Progenitor cell of endocrine pancreas (in vitro differentiated cells): Measurements from ENCODE around the gene STX7. TPM values are rescaled to one million over a fixed set of nuclear protein-coding genes. Genes with fewer than 3 reads are reported as not detected.

Experiments used
- DNase-seq: peaks from one replicate; pipeline ENCODE4 v3.0.0; 2021; ENCODE audit warnings: low spot score; ENCODE audit not compliant: unreplicated experiment
- H3K27ac Mint-ChIP-seq: 2 replicates; pipeline ENCODE4 v1.8.0; 2021; ENCODE audit warnings: mild to moderate bottlenecking, moderate library complexity, mixed read lengths
- H3K27me3 Mint-ChIP-seq: 2 replicates; pipeline ENCODE4 v1.8.0; 2021; ENCODE audit warnings: mixed read lengths
- H3K36me3 Mint-ChIP-seq: 2 replicates; pipeline ENCODE4 v1.8.0; 2022; ENCODE audit warnings: mixed read lengths; ENCODE audit not compliant: insufficient read depth
- H3K4me1 Mint-ChIP-seq: 2 replicates; pipeline ENCODE4 v1.8.0; 2021; ENCODE audit warnings: low read depth, mixed read lengths
- H3K4me3 Mint-ChIP-seq: 2 replicates; pipeline ENCODE4 v1.8.0; 2021; ENCODE audit warnings: low read depth, mild to moderate bottlenecking, moderate library complexity, mixed read lengths
- H3K9me3 Mint-ChIP-seq: 2 replicates; pipeline ENCODE4 v1.8.0; 2021; ENCODE audit warnings: low read depth, mixed read lengths
- total RNA-seq: library from RNA; stranded (reverse); gene quantifications from 2 replicates; pipeline ENCODE4 v1.2.1, GENCODE V29; 2021
- TF ChIP-seq, protein P1 (sequence below): fragments of 200-600 bp; sonication (generic); IDR thresholded peaks from one replicate; pipeline ENCODE4 v1.5.0; 2021; ENCODE audit warnings: antibody characterized with exemption, mild to moderate bottlenecking; ENCODE audit not compliant: unreplicated experiment

STX7 gene
- total RNA-seq, 1 donor from 2014 or later = 40.5 TPM

DNA sequence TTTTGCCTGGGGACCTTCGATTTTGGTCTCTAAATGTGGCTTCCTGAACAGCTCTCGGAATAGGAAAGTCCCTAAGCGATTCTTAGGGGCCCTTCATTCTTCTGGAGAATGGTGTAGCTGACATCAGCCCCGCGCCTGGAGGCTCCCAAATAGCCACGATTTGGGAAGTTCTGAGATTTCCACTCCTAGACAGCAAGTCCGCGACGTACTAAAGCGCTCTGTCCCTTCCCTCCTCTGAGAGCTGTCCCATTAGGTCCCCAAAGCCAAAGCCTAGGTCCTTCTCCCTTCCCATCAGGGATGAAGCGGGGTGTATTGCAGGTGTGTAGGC is 112.4 kb downstream of the STX7 start:
- TF ChIP-seq, protein P1, sequence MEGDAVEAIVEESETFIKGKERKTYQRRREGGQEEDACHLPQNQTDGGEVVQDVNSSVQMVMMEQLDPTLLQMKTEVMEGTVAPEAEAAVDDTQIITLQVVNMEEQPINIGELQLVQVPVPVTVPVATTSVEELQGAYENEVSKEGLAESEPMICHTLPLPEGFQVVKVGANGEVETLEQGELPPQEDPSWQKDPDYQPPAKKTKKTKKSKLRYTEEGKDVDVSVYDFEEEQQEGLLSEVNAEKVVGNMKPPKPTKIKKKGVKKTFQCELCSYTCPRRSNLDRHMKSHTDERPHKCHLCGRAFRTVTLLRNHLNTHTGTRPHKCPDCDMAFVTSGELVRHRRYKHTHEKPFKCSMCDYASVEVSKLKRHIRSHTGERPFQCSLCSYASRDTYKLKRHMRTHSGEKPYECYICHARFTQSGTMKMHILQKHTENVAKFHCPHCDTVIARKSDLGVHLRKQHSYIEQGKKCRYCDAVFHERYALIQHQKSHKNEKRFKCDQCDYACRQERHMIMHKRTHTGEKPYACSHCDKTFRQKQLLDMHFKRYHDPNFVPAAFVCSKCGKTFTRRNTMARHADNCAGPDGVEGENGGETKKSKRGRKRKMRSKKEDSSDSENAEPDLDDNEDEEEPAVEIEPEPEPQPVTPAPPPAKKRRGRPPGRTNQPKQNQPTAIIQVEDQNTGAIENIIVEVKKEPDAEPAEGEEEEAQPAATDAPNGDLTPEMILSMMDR = no peak
- H3K36me3 Mint-ChIP-seq = no peaks in the 10 kb centered on the region
- H3K27me3 Mint-ChIP-seq = peaks cover 60% of the 10 kb centered on the region
- peak overlapping the region; percentile 73 for H3K27ac Mint-ChIP-seq
- peaks cover 6% of the 10 kb centered on the region for H3K9me3 Mint-ChIP-seq
- peak overlapping the region; percentile 82 for H3K4me3 Mint-ChIP-seq
- no peaks in the 10 kb centered on the region for H3K4me1 Mint-ChIP-seq
- no peak for DNase-seq

DNA sequence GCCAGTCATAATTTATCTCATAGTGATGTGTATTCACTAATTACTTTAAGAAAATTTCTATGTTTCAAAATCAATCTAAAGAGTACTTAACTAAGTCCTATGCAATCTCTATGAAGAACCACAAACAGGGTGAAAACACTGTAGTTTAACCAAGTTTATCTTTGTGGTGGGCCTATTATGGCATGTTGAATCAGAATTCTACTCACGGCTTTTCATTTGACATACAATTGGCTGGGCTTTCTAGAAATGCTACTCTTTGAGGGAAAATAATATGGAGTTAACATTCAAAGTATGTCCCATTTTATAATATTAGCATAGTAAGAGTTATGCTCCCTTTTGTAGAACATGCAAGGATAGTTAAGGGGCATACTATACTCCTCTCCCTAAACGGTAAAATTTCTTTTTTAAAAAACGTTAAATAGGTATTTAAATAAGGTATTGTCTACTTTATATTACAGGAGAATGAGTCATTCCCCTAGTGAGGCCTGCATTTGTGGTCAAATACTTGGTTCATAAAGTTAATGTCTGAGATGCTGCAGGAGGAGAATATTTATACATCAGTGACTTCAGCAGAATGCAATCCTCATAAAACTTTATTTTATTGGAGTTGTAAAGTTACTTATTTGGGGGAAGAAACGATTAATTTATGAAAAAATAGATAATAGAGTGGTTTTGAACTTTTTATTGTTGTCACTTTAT is 113.4 kb downstream of the STX7 start:
- H3K27ac Mint-ChIP-seq = no peak overlapping the region
- TF ChIP-seq, protein P1 = no peak
- H3K4me1 Mint-ChIP-seq = no peaks in the 10 kb centered on the region
- peaks cover 59% of the 10 kb centered on the region for H3K27me3 Mint-ChIP-seq
- H3K36me3 Mint-ChIP-seq = peaks cover 2% of the 10 kb centered on the region
- DNase-seq = no peak
- no peak overlapping the region for H3K4me3 Mint-ChIP-seq
- peaks cover 16% of the 10 kb centered on the region for H3K9me3 Mint-ChIP-seq

Other genes with a start within 250 kb of the STX7 start
- 8.4 and 8.9 TPM in 2 replicates for gene MOXD1, start 111.6 kb downstream of the STX7 start, total RNA-seq
- not detected in 2 replicates for gene TAAR9, start 25.2 kb upstream of the STX7 start, total RNA-seq
- not detected in 2 replicates for gene TAAR8, start 39.6 kb upstream of the STX7 start, total RNA-seq
- not detected in 2 replicates for gene TAAR6, start 57.2 kb upstream of the STX7 start, total RNA-seq
- gene TAAR5, start 76.6 kb upstream of the STX7 start, total RNA-seq = not detected in 2 replicates
- gene TAAR2, start 111.2 kb upstream of the STX7 start, total RNA-seq = not detected in 2 replicates
- not detected in 2 replicates for gene TAAR1, start 146.1 kb upstream of the STX7 start, total RNA-seq
- gene VNN1, start 200.9 kb upstream of the STX7 start, total RNA-seq = not detected in 2 replicates
- not detected in 2 replicates for gene VNN2, start 244.8 kb upstream of the STX7 start, total RNA-seq